SU-DHL-6 (cell line): ENCODE data around the gene ZNF316.

ENCODE experiments used
- CTCF ChIP-seq: fragments of 200-600 bp; sonication (generic); IDR thresholded peaks from one replicate; pipeline ENCODE4 v1.5.1; 2017; ENCODE audit warnings: antibody characterized with exemption, mild to moderate bottlenecking, low read length, moderate library complexity; ENCODE audit not compliant: insufficient read depth, poor library complexity, severe bottlenecking
- EZH2phosphoT487 ChIP-seq: fragments of 200-600 bp; sonication (generic), shearing (Covaris generic); conservative IDR thresholded peaks from 2 replicates; pipeline ENCODE4 v1.6.1; 2018; ENCODE audit warnings: mild to moderate bottlenecking, antibody characterized with exemption, low read length, moderate library complexity, mixed read lengths

GRCh38 chr7:6618621-6619020, 18.5 kb upstream of the ZNF316 start:
- TF ChIP-seq CTCF (no peak), EZH2phosphoT487 (no peak)
